ENCODE results near the gene FYB1. TPM values are rescaled to one million over a fixed set of nuclear protein-coding genes. Genes with fewer than 3 reads are reported as not detected.
A peak's percentile ranks its signal among the peaks of the same experiment; 100 is the strongest.
"Not testable (repeated sequence)": the region's sequence is repeated elsewhere in the genome, so short reads cannot be mapped to it uniquely, and the experiment has no call there.

The FYB1 gene
- total and polyA plus RNA-seq, 4 experiments from 2014 or later, result 184 to 596 (median 493) TPM

DNA sequence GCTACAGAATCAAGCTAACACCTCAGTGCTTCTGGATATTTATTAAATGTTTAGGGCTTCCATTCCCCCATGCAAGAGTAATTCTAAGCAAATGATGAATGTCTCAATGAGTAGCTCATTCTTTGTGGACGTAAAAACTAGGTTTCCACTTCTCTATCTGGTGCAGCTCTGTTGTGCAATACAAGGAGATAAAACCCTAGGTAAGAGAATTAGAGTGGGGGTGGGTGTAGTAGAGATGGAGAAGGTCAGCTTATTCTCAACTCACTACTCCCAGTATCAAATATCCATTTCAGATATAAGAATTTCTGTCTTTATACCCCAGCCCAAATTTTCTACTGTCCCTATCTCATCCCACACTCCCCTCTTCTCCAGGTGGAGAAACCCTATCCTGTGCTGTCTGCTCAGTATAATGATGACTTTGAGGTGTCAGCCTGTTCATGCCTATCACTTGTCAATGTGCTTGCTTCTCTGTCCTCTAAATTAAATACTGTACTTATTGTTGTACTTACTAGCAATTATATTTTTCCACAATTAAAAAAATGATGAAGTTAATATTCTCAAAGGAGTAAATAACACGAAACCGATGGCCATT, 4.3 kb upstream of the FYB1 start:
- intact Hi-C loops (cut with micrococcal nuclease), result no loop called here
- H3K27me3 ChIP-seq (ENCODE audit: insufficient read depth, low read length), result no peaks in the 10 kb centered on the region
- no peaks in the 10 kb centered on the region for H3K36me3 ChIP-seq (ENCODE audit: insufficient read depth, low read length)
- H3K9me3 ChIP-seq (ENCODE audit: control insufficient read depth in 1 of 2, low read length in 2 of 2), result no peaks in the 10 kb centered on the region
- Mint-ChIP-seq H3K36me3 (no peaks in the 10 kb centered on the region), H3K9me3 (no peaks in the 10 kb centered on the region), H3K27me3 (no peaks in the 10 kb centered on the region), H3K4me3 (no peak overlapping the region), H3K4me1 (peaks cover 18 to 26% (median 19%) of the 10 kb centered on the region in 4 donors), H3K27ac (no peak overlapping the region)
- peaks cover 13% of the 10 kb centered on the region for H3K4me1 ChIP-seq (ENCODE audit: insufficient read depth, low read length)
- H3K4me3 ChIP-seq (ENCODE audit: low read length in 2 of 2), result no peak overlapping the region
- H3K27ac ChIP-seq (ENCODE audit: low read depth, low read length), result no peak overlapping the region
- ChIA-PET POLR2A (ENCODE audit: partially characterized antibody) (interaction anchor here (1.1 to 1.8 kb wide), 2 partner anchors 21 to 51 kb away, joined by 4 to 8 read pairs; no protein-coding TSS in a partner anchor), CTCF (ENCODE audit: partially characterized antibody) (interaction anchor here (1.9 to 4.3 kb wide), 2 partner anchors 59 to 61 kb away, joined by 5 to 24 read pairs; no protein-coding TSS in a partner anchor)
- DNase-seq, result no peak

DNA sequence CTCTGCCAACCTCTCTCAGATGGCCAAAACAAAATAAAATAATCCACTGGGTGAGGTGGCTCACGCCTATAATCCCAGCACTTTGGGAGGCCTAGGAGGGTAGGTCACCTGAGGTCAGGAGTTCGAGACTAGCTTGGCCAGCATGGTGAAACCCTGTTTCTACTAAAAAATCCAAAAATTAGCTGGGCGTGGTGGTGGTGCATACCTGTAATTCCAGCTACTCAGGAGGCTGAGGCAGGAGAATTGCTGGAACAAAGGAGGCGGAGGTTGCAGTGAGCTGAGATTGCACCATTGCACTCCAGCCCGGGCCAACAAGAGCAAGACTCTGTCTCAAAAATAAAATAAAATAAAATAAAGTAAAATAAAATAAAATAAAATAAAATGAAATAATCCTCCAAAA, 2.3 kb upstream of the FYB1 start:
- H3K9me3 Mint-ChIP-seq; H3K27me3 ChIP-seq (ENCODE audit: insufficient read depth, low read length); H3K9me3 ChIP-seq (ENCODE audit: control insufficient read depth in 1 of 2, low read length in 2 of 2); H3K4me3 ChIP-seq (ENCODE audit: low read length in 2 of 2); H3K27me3 Mint-ChIP-seq; DNase-seq; H3K4me3 Mint-ChIP-seq; intact Hi-C loops (cut with micrococcal nuclease); H3K27ac ChIP-seq (ENCODE audit: low read depth, low read length); H3K36me3 ChIP-seq (ENCODE audit: insufficient read depth, low read length); H3K36me3 Mint-ChIP-seq; H3K27ac Mint-ChIP-seq: not testable (repeated sequence)
- ChIA-PET POLR2A (ENCODE audit: partially characterized antibody) (interaction anchor here (1.0 to 6.8 kb wide), 3 partner anchors 10 to 52 kb away, joined by 4 to 362 read pairs (median 5); no protein-coding TSS in a partner anchor), CTCF (ENCODE audit: partially characterized antibody) (interaction anchor here (0.7 to 7.4 kb wide), 4 partner anchors 9 to 61 kb away, joined by 3 to 313 read pairs (median 14); no protein-coding TSS in a partner anchor)
- peaks cover 31 to 43% (median 36%) of the 10 kb centered on the region in 4 donors for H3K4me1 Mint-ChIP-seq
- peaks cover 28% of the 10 kb centered on the region for H3K4me1 ChIP-seq (ENCODE audit: insufficient read depth, low read length)

DNA sequence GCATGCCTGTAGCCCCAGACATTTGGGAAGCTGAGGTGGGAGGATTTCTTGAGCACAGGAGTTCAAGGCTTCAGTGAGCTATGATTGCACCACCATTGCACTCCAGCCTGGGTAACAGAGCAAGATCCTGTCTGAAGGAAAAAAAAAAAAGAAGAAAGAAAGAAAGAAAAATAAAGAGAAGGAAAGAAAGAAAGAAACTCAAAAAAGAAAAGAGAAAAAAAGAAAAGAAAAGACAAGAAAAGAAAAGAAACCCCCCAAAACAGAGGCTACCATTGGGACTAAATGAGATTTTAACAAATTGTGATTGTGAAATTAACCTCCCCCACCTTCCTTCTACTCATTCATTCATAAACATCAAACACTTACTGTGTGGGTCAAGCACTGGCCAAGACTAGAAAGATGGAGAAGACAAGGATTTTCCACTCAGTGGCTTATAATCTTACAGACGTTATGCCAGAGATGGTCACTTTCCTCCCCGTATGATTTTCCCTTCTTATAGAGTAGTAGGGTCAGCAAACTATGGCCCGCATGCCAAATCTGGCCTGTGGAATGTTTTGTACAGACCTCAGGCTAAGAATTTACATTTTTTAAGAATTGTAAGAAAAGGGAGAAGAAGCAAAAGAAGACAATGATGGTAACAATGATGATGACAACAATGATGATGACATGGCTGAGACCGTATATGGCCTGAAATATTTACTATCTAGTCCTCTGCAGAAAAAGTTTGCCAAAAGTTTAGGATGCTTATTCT, 1.1 kb upstream of the FYB1 start:
- H3K9me3 Mint-ChIP-seq, result no peaks in the 10 kb centered on the region
- H3K27me3 Mint-ChIP-seq, result no peaks in the 10 kb centered on the region
- no peak for DNase-seq
- H3K4me1 Mint-ChIP-seq, result peaks cover 34 to 45% (median 39%) of the 10 kb centered on the region in 4 donors
- CTCF ChIA-PET (ENCODE audit: partially characterized antibody), result interaction anchor here (1.8 to 7.4 kb wide), 6 partner anchors 11 to 68 kb away, joined by 6 to 313 read pairs (median 149); no protein-coding TSS in a partner anchor
- H3K4me3 Mint-ChIP-seq, result no peak overlapping the region
- Histone ChIP-seq H3K9me3 (ENCODE audit: control insufficient read depth in 1 of 2, low read length in 2 of 2) (no peaks in the 10 kb centered on the region), H3K4me1 (ENCODE audit: insufficient read depth, low read length) (peaks cover 40% of the 10 kb centered on the region), H3K4me3 (ENCODE audit: low read length in 2 of 2) (no peak overlapping the region), H3K27ac (ENCODE audit: low read depth, low read length) (no peak overlapping the region), H3K27me3 (ENCODE audit: insufficient read depth, low read length) (no peaks in the 10 kb centered on the region), H3K36me3 (ENCODE audit: insufficient read depth, low read length) (no peaks in the 10 kb centered on the region)
- H3K36me3 Mint-ChIP-seq, result no peaks in the 10 kb centered on the region
- POLR2A ChIA-PET (ENCODE audit: partially characterized antibody), result interaction anchor here (0.6 to 6.8 kb wide), 8 partner anchors 9 to 80 kb away, joined by 3 to 362 read pairs (median 4); no protein-coding TSS in a partner anchor
- intact Hi-C loops (cut with micrococcal nuclease), result no loop called here
- peak overlapping the region in 3 of 7 donors; percentile 29 to 62 (median 53) for H3K27ac Mint-ChIP-seq

DNA sequence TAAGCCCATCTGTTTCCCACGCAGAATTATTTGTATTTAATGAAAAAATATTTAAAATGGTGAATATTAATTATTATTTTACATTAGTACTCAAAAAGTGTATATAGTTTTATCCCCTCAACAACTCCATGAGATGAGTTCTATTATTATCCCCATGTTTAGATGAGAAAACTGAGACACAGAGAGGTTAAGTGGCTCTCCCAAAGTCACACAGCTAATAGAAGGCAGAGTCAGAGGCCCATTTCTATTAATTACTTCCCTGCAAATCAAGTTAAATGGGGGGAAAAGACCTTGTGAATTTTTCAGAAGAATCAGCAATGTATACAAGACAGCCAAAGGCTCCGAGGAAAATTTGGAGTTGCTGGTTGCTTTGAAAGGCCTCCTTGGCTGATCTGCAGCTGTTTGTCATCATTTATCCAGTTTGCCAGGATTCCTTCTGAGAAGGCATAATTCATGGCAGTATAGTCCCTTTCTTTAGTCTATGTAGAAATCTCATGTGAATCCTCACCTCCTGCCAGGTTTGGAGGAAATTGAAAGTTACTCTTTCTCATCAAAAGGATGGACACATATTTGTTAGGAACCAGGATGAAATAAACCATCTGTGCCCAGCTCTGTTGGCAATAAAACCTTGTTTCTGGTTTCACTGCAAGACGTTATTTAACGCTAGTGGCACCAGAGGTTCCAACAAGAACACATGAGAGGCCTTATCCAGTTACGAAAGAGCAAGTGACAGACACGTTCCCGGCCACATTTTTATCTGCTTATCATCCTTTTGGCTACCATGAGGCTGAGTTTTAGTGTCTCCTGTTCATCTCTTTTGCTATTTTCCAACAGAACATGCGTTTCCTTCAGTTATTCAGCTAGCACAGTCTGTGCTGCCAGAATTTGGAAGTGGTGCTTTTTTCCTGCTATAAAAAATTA, 621 bp downstream of the FYB1 start:
- Histone ChIP-seq H3K27me3 (ENCODE audit: insufficient read depth, low read length) (no peaks in the 10 kb centered on the region), H3K4me1 (ENCODE audit: insufficient read depth, low read length) (peaks cover 57% of the 10 kb centered on the region), H3K4me3 (ENCODE audit: low read length in 2 of 2) (no peak overlapping the region), H3K27ac (ENCODE audit: low read depth, low read length) (no peak overlapping the region), H3K36me3 (ENCODE audit: insufficient read depth, low read length) (no peaks in the 10 kb centered on the region), H3K9me3 (ENCODE audit: control insufficient read depth in 1 of 2, low read length in 2 of 2) (no peaks in the 10 kb centered on the region)
- H3K27me3 Mint-ChIP-seq, result no peaks in the 10 kb centered on the region
- no peaks in the 10 kb centered on the region for H3K9me3 Mint-ChIP-seq
- H3K4me1 Mint-ChIP-seq, result peaks cover 46 to 62% (median 55%) of the 10 kb centered on the region in 4 donors
- no peaks in the 10 kb centered on the region for H3K36me3 Mint-ChIP-seq
- peak overlapping the region; percentile 78 to 96 (median 91) for H3K27ac Mint-ChIP-seq
- DNase-seq, result no peak
- intact Hi-C loops (cut with micrococcal nuclease), result loop anchor here (1.0 to 5.0 kb wide), 2 partner anchors 146 to 329 kb away; partner anchors contain the start of gene RICTOR
- POLR2A ChIA-PET (ENCODE audit: partially characterized antibody), result interaction anchor here (0.7 to 6.8 kb wide), 21 partner anchors 8 to 329 kb away, joined by 3 to 362 read pairs (median 13); no protein-coding TSS in a partner anchor
- CTCF ChIA-PET (ENCODE audit: partially characterized antibody), result interaction anchor here (0.7 to 7.4 kb wide), 28 partner anchors 8 to 329 kb away, joined by 3 to 313 read pairs (median 13); no protein-coding TSS in a partner anchor
- peak overlapping the region; percentile 80 to 90 (median 86) for H3K4me3 Mint-ChIP-seq

DNA sequence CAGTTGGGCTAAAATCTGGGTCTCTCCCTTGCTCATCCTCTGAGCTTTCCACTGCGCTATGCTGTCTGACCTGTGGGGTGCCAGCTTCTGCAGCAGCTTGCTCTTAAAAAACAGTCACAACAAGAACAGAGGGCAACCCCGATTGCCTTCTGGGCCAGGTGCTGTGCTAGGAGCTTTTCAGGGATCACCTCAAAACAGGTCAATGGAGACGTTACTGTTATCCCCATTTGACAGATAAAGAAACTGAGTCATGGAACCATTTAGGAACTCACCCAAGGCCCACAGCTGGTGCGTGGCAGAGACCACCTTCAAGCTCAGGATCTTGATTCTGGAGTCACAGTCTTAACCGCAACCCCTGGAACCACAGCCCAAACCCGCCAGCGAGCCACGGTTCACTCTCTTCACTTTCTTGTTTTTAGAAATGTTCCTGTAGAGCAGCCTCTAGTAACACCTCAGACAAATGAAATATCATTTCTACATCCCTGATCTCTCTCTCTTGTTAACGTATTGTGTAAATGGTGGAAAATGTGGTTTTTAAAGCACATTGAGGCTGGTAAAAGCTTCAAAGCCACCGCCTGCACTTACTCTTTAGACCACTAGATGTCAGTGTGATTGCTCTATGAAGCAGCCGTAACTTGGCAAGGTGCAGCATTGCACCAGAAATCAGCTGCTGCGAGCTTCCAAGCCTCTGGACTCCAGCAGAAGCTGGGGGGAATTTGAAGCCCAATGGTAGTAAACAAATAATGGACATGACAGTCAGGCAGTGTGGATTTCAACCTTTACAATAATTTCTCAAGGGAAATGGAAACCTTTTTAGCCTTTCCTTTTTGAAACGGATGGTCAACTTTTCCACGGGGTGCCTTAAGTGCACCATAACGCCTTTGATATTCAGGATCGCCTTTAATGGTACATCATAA, 1.7 kb downstream of the FYB1 start:
- Histone ChIP-seq H3K4me3 (ENCODE audit: low read length in 2 of 2) (peak overlapping the region; percentile 33 to 64), H3K27me3 (ENCODE audit: insufficient read depth, low read length) (no peaks in the 10 kb centered on the region), H3K9me3 (ENCODE audit: control insufficient read depth in 1 of 2, low read length in 2 of 2) (no peaks in the 10 kb centered on the region), H3K4me1 (ENCODE audit: insufficient read depth, low read length) (peaks cover 68% of the 10 kb centered on the region), H3K27ac (ENCODE audit: low read depth, low read length) (peak overlapping the region; percentile 62), H3K36me3 (ENCODE audit: insufficient read depth, low read length) (no peaks in the 10 kb centered on the region)
- Mint-ChIP-seq H3K27ac (peak overlapping the region; percentile 87 to 96 (median 93)), H3K27me3 (no peaks in the 10 kb centered on the region), H3K36me3 (peaks cover 0 to under 1% of the 10 kb centered on the region in 2 donors), H3K4me1 (peaks cover 54 to 71% (median 65%) of the 10 kb centered on the region in 4 donors), H3K9me3 (no peaks in the 10 kb centered on the region), H3K4me3 (peak overlapping the region; percentile 80 to 90 (median 86))
- ChIA-PET POLR2A (ENCODE audit: partially characterized antibody) (interaction anchor here (0.8 to 6.8 kb wide), 26 partner anchors 9 to 330 kb away, joined by 3 to 362 read pairs (median 12); partner anchors contain the start of gene RICTOR), CTCF (ENCODE audit: partially characterized antibody) (interaction anchor here (0.8 to 7.4 kb wide), 44 partner anchors 9 to 330 kb away, joined by 3 to 313 read pairs (median 8); no protein-coding TSS in a partner anchor)
- intact Hi-C loops (cut with micrococcal nuclease), result loop anchor here (1.0 to 5.0 kb wide), 10 partner anchors 8 to 330 kb away; partner anchors contain the start of gene RICTOR
- peak; percentile 83 to 86 (median 84) for DNase-seq
